Skin epidermis (tissue), 12 donors: ENCODE results near the gene PLXNA1.

Experiments used
- H3K27ac ChIP-seq, 21 experiments: fragments of 200-600 bp; sonication (generic) in 11 of 21; one replicate each; pipeline ENCODE4 v1.5.0; 2020; ENCODE audit warnings: mild to moderate bottlenecking in 3 of 21, inconsistent platforms in 2 of 21, moderate library complexity in 2 of 21
- H3K4me3 ChIP-seq, 7 experiments: fragments of 200-600 bp; sonication (generic) in 2 of 7; one replicate each; pipeline ENCODE4 v1.5.0; 2020; ENCODE audit warnings: inconsistent platforms in 2 of 7, mild to moderate bottlenecking in 2 of 7, moderate library complexity in 1 of 7

The PLXNA1 gene

GRCh38 chr3:127028781-127029657 is 46.1 kb downstream of the PLXNA1 start:
- no peak overlapping the region for H3K4me3 ChIP-seq
- no peak overlapping the region for H3K27ac ChIP-seq

GRCh38 chr3:127029658-127030507 is 47.0 kb downstream of the PLXNA1 start:
- Histone ChIP-seq H3K4me3 (no peak overlapping the region), H3K27ac (no peak overlapping the region)

- Histone ChIP-seq H3K4me3 (no peak overlapping the region), H3K27ac (no peak overlapping the region)
Observed at GRCh38 chr3:127030508-127031412, 47.8 kb downstream of the PLXNA1 start.

- Histone ChIP-seq H3K4me3 (no peak overlapping the region), H3K27ac (no peak overlapping the region)
Observed at GRCh38 chr3:127031413-127031810, 48.5 kb downstream of the PLXNA1 start.

- Histone ChIP-seq H3K27ac (no peak overlapping the region), H3K4me3 (no peak overlapping the region)
Observed at GRCh38 chr3:127031845-127032244, 48.9 kb downstream of the PLXNA1 start.

GRCh38 chr3:127032296-127032990 is 49.5 kb downstream of the PLXNA1 start:
- no peak overlapping the region for H3K4me3 ChIP-seq
- H3K27ac ChIP-seq: no peak overlapping the region
